D721Med (cell line): Measurements from ENCODE around the gene LRP1B.

Source experiments
- DNase-seq: peaks from one replicate; pipeline ENCODE4 v3.0.0; 2011; ENCODE audit warnings: low spot score; ENCODE audit not compliant: insufficient read length
- FAIRE-seq: peaks from 2 replicates; lab custom pipeline; 2011; peaks lifted over from hg19 to GRCh38; lab: Jason Lieb, UNC
- TF ChIP-seq, protein P1 (sequence below): IDR thresholded peaks from 2 replicates; pipeline ENCODE4 v1.5.1; 2012; ENCODE audit warnings: mild to moderate bottlenecking, control low read depth; ENCODE audit not compliant: insufficient read depth; ENCODE audit errors: missing control alignments

Gene LRP1B

DNA sequence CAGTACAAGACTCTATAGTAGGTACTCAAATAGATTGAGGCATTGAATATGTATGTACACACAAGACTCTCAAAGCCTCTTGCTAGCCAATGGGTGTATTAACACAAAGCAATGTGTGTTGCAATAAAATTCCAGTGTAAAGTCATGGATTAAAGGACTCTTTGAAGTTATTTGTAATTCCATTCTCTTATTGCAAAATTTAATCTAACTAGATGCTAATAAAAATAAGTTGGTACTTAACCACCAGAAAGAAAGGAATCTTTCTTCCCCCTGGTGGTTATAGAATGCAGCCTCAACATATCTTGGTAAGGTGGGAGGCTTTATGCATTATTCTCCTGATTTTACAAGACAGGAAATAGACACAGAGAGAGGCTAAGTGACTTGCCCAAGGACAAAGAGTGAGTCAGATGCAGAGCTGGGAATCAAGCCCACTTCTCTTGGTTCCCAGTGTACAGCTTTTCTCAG lies 18.0 kb downstream of the LRP1B start:
- DNase-seq (no peak), FAIRE-seq (no peak)
- TF ChIP-seq, protein P1, sequence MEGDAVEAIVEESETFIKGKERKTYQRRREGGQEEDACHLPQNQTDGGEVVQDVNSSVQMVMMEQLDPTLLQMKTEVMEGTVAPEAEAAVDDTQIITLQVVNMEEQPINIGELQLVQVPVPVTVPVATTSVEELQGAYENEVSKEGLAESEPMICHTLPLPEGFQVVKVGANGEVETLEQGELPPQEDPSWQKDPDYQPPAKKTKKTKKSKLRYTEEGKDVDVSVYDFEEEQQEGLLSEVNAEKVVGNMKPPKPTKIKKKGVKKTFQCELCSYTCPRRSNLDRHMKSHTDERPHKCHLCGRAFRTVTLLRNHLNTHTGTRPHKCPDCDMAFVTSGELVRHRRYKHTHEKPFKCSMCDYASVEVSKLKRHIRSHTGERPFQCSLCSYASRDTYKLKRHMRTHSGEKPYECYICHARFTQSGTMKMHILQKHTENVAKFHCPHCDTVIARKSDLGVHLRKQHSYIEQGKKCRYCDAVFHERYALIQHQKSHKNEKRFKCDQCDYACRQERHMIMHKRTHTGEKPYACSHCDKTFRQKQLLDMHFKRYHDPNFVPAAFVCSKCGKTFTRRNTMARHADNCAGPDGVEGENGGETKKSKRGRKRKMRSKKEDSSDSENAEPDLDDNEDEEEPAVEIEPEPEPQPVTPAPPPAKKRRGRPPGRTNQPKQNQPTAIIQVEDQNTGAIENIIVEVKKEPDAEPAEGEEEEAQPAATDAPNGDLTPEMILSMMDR = no peak

DNA sequence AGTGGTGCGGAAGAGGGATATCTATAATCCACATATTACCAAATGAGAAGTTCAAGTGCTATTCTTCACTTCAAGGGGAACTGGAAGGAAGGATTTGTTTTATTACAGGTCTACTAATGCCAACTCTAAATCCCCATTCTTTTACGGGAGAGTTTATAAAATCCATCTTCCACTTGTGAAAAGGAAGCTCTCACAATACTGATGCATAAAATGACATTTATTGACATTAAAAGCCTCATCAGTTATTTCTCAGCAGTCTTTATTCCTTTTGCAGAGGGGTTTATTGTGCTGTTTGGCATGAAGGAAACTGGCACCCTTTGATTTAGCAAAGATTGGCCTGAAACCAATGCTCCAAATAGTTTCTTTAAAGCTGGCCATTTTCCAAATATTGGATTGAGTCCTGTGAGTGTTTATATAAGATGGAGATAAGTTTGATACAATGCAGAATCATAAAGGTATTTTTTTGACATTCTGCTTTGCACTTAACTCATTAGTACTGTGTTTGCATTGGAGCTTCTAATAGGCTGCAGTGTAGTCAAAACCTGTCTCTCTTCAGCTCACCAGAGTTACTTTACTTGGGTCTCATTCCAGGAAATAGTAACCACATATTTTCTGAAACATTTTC lies 26.6 kb downstream of the LRP1B start:
- FAIRE-seq (peak; percentile 51), DNase-seq (no peak)
- TF ChIP-seq, protein P1 = no peak

- TF ChIP-seq, protein P1 = no peak
- no peak for DNase-seq
- no peak for FAIRE-seq
Measured at GRCh38 chr2:142100970-142101369, 29.8 kb downstream of the LRP1B start.

- no peak for DNase-seq
- TF ChIP-seq, protein P1 = no peak
- FAIRE-seq = no peak
Measured at GRCh38 chr2:142100139-142100873, 30.5 kb downstream of the LRP1B start.

DNA sequence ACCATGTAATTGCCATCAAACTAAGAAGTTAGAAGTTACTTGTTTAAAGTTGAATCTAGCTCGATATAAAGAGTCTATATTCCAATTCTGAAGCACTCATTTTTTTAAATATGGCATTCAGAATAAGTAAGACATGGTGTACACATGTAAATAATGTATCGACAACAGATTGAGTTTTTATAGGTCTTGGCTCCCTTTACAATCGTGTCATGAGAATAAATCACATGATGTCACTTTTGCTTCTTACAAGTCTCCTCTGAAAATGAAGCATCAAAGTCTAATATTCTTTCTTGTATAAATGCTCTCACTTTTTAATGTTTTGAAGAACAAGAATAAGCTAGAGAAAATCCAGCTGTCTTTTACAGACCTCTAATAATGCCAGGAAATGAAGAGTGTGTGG lies 33.1 kb downstream of the LRP1B start:
- FAIRE-seq = peak; percentile 25
- DNase-seq = no peak
- TF ChIP-seq, protein P1 = no peak

- DNase-seq = no peak
- TF ChIP-seq, protein P1 = no peak
- no peak for FAIRE-seq
Measured at GRCh38 chr2:142095647-142096046, 35.2 kb downstream of the LRP1B start.

DNA sequence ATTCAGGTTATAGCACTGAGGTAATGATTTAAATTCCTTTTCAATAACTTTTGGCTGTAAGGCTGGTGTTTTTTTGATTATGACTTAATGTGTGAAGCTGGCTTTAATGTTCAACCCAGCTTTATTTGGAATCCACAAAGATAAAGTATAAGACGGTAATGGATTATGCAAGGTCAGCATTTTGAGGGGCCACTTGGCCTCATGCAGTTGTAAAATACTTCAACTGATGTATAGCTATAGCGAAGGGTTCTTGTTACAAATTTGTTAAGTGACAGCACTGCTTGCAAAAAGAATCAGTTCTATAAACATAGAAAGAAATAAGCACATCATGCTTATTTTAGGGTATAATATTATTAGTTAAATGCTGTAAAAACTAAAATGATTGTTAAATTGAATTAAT lies 36.6 kb downstream of the LRP1B start:
- TF ChIP-seq, protein P1 = no peak
- no peak for FAIRE-seq
- no peak for DNase-seq
